ENCODE data around the gene CTNNBL1.
"Not testable (repeated sequence)": the region's sequence is repeated elsewhere in the genome, so short reads cannot be mapped to it uniquely, and the experiment has no call there.

The CTNNBL1 gene

GRCh38 chr20:37679751-37680150 is 14.1 kb upstream of the CTNNBL1 start:
- DNase-seq: not testable (repeated sequence)

GRCh38 chr20:37680420-37680819 is 13.4 kb upstream of the CTNNBL1 start:
- no peak for DNase-seq

- no peak for DNase-seq
These were observed 12.3 kb upstream of the CTNNBL1 start for GRCh38 chr20:37681384-37682112.

- not testable (repeated sequence) for DNase-seq
These were observed 10.7 kb upstream of the CTNNBL1 start for GRCh38 chr20:37683146-37683545.

DNA sequence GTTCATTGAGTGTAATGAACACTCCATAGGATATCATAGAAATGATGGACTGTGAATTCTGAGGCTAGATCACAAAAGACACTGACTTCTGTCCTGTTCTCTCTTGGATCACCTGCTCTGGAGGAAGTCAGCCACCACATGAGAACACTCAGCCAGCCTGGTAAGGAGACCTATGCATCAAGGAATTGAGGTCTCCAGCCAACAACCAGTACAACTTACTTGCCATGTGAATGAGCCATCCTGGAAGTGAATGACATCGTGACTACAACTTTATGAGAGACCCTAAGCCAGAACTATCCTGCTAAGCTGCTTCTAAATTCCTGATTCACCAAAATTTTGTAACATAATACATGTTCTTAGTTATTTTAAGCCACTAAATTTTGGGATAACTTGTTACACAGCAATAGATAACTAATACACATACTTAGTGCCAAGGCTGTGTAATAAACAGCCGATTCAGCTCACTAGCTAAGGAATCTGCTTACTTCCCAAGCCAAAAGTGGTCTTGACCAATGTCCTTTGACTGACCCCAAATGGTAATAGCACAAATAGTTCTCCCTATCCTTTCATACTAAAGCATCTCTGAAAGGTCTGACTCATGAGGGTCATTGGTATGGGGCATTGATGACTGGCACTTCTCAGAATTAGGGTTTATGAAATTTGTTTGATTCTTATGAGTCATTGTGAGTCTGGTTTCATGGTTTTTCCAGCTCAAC is 6.9 kb upstream of the CTNNBL1 start:
- DNase-seq: no peak

DNA sequence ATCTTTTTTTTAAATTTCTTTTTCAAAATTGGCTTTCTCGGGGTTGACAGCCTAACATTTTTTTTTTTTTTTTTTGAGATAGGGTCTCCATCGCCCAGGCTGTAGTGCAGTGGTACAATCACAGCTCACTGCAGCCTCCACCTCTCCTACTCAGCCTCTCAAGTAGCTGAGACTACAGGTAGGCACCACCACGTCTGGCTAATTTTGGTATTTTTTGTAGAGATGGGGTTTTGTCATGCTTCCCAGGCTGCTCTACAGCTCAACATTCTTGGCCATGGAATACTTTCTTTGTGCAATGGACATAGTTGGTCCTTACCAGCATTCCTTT is 6.4 kb upstream of the CTNNBL1 start:
- no peak for DNase-seq

- no peak for DNase-seq
These were observed 5.7 kb upstream of the CTNNBL1 start for GRCh38 chr20:37688093-37688492.

DNA sequence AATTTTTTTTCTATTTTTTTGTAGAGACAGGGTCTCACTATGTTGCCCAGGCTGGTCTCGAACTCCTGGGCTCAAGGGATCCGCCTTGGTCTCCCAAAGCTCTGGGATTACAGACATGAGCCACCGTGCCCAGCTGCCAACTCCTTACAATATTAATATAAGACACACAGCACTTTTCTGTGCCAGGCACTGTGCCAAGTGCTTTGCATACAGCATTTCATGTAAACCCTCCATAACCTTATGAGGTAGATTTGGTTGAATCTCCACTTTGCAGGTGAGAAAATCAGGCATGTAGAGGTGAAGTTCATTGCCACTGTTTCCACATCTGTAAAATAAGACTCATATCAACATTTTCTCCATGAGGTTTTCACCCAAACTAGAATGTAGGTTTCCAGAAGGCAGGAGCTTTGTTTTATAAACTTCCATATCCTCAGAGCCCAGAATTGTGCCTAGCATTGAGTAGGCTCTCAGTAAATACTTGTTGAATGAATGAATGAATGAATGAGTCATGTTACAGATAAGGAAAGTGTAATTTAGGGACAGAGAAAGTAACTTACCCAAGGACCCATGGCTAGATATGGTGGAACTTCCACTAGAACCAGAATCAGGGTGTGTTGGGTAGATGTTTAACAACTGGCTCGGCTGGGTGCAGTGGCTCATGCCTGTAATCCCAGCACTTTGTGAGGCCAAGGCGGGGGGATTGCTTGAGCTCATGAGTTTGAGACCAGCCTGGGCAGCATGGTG is 3.0 kb upstream of the CTNNBL1 start:
- no peak for DNase-seq

- no peak for DNase-seq
These were observed 1.2 kb upstream of the CTNNBL1 start for GRCh38 chr20:37692459-37693166.

GRCh38 chr20:37693242-37693634 is 592 bp upstream of the CTNNBL1 start:
- no peak for DNase-seq

GRCh38 chr20:37695684-37696342 is 2.0 kb downstream of the CTNNBL1 start:
- DNase-seq: no peak

DNA sequence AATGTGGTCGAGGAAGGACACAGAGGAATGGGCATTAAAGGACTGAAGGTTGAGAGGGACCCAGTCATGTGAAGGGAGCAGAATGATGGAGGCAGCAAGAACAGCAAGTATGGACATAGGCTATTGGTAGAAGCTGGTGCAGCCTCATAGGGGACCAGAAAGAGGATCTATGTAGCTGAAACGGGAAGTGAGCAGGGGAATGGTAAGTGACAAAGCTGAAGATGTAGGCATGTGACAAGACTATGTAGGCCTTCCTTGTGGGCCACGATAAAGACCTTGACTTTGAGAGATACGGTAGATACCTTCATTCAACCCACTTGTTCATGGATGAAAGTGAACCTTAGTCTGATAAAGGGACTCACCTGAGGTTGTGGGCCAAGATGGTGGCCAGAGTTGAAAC is 3.5 kb downstream of the CTNNBL1 start:
- peak in 1 of 2 donors; percentile 1 for DNase-seq

GRCh38 chr20:37699202-37699601 is 5.4 kb downstream of the CTNNBL1 start:
- DNase-seq: no peak

DNA sequence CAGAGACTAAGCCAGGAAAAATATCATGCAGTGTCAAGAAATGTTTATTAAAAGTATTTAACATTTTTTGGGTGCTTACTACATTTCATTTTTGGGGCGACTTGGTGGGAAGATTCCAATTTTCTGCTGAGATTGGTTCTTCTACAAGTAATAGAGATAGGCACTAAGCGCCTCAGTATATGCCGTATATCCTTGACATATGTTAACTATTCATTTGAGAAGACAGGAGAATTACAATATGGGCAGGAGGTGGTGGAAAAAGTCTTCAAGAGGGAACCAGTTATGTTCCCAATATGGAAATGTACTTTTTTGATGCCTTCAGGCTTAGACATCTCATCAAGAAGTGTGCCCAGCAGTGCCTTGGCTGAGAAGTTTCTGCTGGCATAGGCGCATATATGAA is 6.5 kb downstream of the CTNNBL1 start:
- DNase-seq: no peak

GRCh38 chr20:37701676-37702075 is 7.8 kb downstream of the CTNNBL1 start:
- not testable (repeated sequence) for DNase-seq

GRCh38 chr20:37702403-37703034 is 8.7 kb downstream of the CTNNBL1 start:
- DNase-seq: no peak

DNA sequence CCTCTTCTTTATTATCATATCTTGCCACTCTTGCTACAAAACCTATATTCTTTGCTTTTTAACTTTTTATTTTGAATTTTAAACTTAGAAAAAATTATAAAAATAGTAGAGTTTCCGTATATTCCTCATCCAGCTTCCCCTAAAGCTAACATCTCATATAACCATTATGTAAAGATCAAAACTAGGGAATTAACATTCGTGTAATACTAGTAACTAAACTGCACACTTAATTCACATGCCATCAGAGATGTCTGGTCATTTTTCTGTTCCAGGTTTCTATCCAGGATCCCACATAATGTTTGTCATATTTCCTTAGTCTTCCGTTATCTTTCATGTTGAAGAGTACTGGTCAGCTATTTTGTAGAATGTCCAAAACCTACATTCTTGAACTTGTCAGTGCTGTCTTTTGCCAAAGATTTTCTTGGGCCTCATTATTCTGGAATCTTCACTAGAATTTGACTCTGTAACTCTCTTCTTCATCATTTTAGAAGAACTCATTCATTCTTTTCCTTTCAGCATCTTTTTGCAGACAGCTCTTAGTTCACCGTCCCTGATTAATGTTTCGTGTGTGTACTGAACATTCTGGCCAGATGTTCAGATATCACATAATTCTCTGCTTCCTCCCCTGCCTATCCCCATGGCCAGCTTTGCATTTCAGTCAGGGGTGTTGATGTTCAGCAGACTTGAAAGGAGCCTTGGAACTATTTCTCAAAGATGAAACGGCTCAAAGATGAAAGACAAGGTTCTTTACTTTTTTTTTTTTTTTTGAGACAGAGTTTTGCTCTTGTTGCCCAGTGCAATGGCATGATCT is 9.4 kb downstream of the CTNNBL1 start:
- no peak for DNase-seq

- no peak for DNase-seq
These were observed 11.1 kb downstream of the CTNNBL1 start for GRCh38 chr20:37704955-37705354.

DNA sequence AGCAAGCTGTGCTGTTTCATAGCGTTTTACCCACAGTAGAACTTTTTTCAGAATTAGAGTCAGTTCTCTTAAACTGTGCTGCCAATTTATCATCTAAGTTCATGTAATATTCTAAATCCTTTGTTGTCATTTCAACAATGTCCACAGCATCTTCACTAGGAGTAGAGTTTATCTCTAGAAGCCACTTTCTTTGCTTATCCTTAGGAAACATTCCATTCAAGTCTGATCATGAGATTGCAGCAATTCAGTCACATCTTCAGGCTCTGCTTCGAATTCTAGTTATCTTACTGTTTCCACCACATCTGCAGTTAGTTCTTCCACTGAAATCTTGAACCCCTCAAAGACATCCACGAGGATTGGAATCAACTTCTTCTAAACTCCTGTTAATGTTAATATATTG is 12.5 kb downstream of the CTNNBL1 start:
- DNase-seq: no peak

GRCh38 chr20:37711001-37711400 is 17.2 kb downstream of the CTNNBL1 start:
- DNase-seq: no peak

All from hippocampal formation (tissue), 2 donors.